HL-60/S4 (cell line): ENCODE data around the gene CYREN.
"Not testable (repeated sequence)": the region's sequence is repeated elsewhere in the genome, so short reads cannot be mapped to it uniquely, and the experiment has no call there.

ENCODE experiments used
- in situ Hi-C: fragments of 300-500 bp; cut with MboI; formaldehyde crosslinking; loops from 2 replicates; pipeline ENCODE4 v1.14.3; 2022; ENCODE audit warnings: low sequenced_read_pairs

Gene CYREN

GRCh38 chr7:135160858-135161653 is 9.5 kb downstream of the CYREN start:
- in situ Hi-C loops, result loop anchor here (10.0 kb wide), 1 partner anchor 176 kb away; the partner anchor contains the start of gene AGBL3

- in situ Hi-C loops, result loop anchor here (10.0 kb wide), 1 partner anchor 175 kb away; the partner anchor contains the start of gene AGBL3
Observed at GRCh38 chr7:135160098-135160857, 10.2 kb downstream of the CYREN start.

- in situ Hi-C loops, result loop anchor here (10.0 kb wide), 1 partner anchor 175 kb away; the partner anchor contains the start of gene AGBL3
Observed at GRCh38 chr7:135159359-135160085, 11.0 kb downstream of the CYREN start.

- in situ Hi-C loops, result no loop called here
Observed at GRCh38 chr7:135158874-135159273, 11.6 kb downstream of the CYREN start.

- in situ Hi-C loops, result no loop called here
Observed at GRCh38 chr7:135158141-135158655, 12.3 kb downstream of the CYREN start.

GRCh38 chr7:135156290-135156689 is 14.2 kb downstream of the CYREN start:
- in situ Hi-C loops, result no loop called here

- in situ Hi-C loops, result no loop called here
Observed at GRCh38 chr7:135154734-135155133, 15.8 kb downstream of the CYREN start.

- in situ Hi-C loops, result no loop called here
Observed at GRCh38 chr7:135152442-135152841, 18.1 kb downstream of the CYREN start.

GRCh38 chr7:135151533-135151932 is 19.0 kb downstream of the CYREN start:
- in situ Hi-C loops, result no loop called here

- in situ Hi-C loops, result no loop called here
Observed at GRCh38 chr7:135151132-135151531, 19.4 kb downstream of the CYREN start.

GRCh38 chr7:135150072-135150782 is 20.3 kb downstream of the CYREN start:
- in situ Hi-C loops, result no loop called here

GRCh38 chr7:135147899-135148721 is 22.4 kb downstream of the CYREN start, which contains the start of gene TMEM140:
Gene TMEM140 (plus strand): TSS chr7:135148072. CDS start chr7:135164442, 16,370 bp downstream.
- in situ Hi-C loops, result no loop called here

- in situ Hi-C loops, result no loop called here
Observed at GRCh38 chr7:135147341-135147898, 23.1 kb downstream of the CYREN start.

- in situ Hi-C loops, result no loop called here
Observed at GRCh38 chr7:135143885-135144668, 26.4 kb downstream of the CYREN start.

- in situ Hi-C loops, result no loop called here
Observed at GRCh38 chr7:135129579-135129978, 40.9 kb downstream of the CYREN start.

- in situ Hi-C loops, result no loop called here
Observed at GRCh38 chr7:135128931-135129330, 41.6 kb downstream of the CYREN start.

GRCh38 chr7:135124631-135125030 is 45.9 kb downstream of the CYREN start:
- in situ Hi-C loops, result not testable (repeated sequence)

GRCh38 chr7:135121868-135122267 is 48.6 kb downstream of the CYREN start:
- in situ Hi-C loops, result no loop called here
